K562 (cell line): ENCODE measurements around the gene VAC14. TPM values are rescaled to one million over a fixed set of nuclear protein-coding genes. Genes with fewer than 3 reads are reported as not detected.

Source experiments
- BCL6 ChIP-seq: fragments of 250-450 bp; sonication (Bioruptor Pico); IDR thresholded peaks from 2 replicates; pipeline ENCODE4 v1.4.0; 2020
- CBX8 ChIP-seq: fragments of 200-600 bp; sonication (generic); IDR thresholded peaks from 2 replicates; pipeline ENCODE4 v1.6.1; 2012; ENCODE audit warnings: borderline replicate concordance, mixed run types, low read depth, mild to moderate bottlenecking, moderate library complexity, mixed read lengths, low read length, control low read depth, inconsistent platforms; ENCODE audit not compliant: poor library complexity, severe bottlenecking; ENCODE audit errors: extremely low read depth
- CHD1 ChIP-seq: fragments of 200-600 bp; sonication (generic); IDR thresholded peaks from one replicate; pipeline ENCODE4 v1.6.1; 2012; ENCODE audit warnings: mild to moderate bottlenecking, moderate library complexity, low read length, inconsistent platforms
- DNMT1 ChIP-seq: fragments of 450-650 bp; IDR thresholded peaks from 2 replicates; pipeline ENCODE4 v1.6.1; 2016; ENCODE audit warnings: antibody characterized with exemption, mild to moderate bottlenecking
- E2F1 ChIP-seq: sonication (generic); formaldehyde crosslinking; IDR thresholded peaks from 2 replicates; pipeline ENCODE4 v1.8.1; 2023; ENCODE audit warnings: mild to moderate bottlenecking, missing genetic modification reagents, moderate library complexity
- ETV6 ChIP-seq, 3 experiments: fragments of 150-350 bp in 1 of 3; sonication (generic) in 1 of 3; formaldehyde crosslinking in 1 of 3; IDR thresholded peaks; 2 replicates each; pipeline versions ENCODE4 v1.6.1 to v1.8.0; 2014 to 2022; ENCODE audit warnings: borderline replicate concordance in 2 of 3, low read depth in 2 of 3, antibody characterized with exemption in 1 of 3, low read length in 1 of 3, mild to moderate bottlenecking in 1 of 3, missing genetic modification reagents in 1 of 3
- EWSR1 ChIP-seq: fragments of 450-650 bp; IDR thresholded peaks from 2 replicates; pipeline ENCODE4 v1.6.1; 2018; ENCODE audit warnings: borderline replicate concordance, mild to moderate bottlenecking, low read depth, moderate library complexity; ENCODE audit not compliant: partially characterized antibody
- HNRNPH1 ChIP-seq: fragments of 200-400 bp; formaldehyde crosslinking; optimal IDR thresholded peaks from 2 replicates; pipeline ENCODE3; 2017; ENCODE audit warnings: low read depth, mild to moderate bottlenecking, low read length, moderate library complexity
- HNRNPK ChIP-seq: fragments of 200-400 bp; formaldehyde crosslinking; IDR thresholded peaks from one replicate; pipeline ENCODE4 v1.6.1; 2018; ENCODE audit warnings: mild to moderate bottlenecking, low read depth, low read length; ENCODE audit not compliant: poor library complexity, severe bottlenecking
- KDM2B ChIP-seq: fragments of 250-450 bp; sonication (Bioruptor Pico); IDR thresholded peaks from 2 replicates; pipeline ENCODE4 v1.8.0; 2021; ENCODE audit warnings: mild to moderate bottlenecking, moderate library complexity
- NFYB ChIP-seq: IDR thresholded peaks from 2 replicates; pipeline ENCODE4 v1.6.1; 2011; ENCODE audit warnings: mild to moderate bottlenecking, moderate library complexity; ENCODE audit not compliant: insufficient read length; ENCODE audit errors: extremely low read depth
- NR2C1 ChIP-seq, 2 experiments: fragments of 450-650 bp; IDR thresholded peaks; 2 replicates each; pipeline ENCODE4 v1.6.1; 2017; ENCODE audit warnings: mild to moderate bottlenecking in 2 of 2, antibody characterized with exemption in 1 of 2, inconsistent platforms in 1 of 2, missing compliant biosample characterization in 1 of 2, missing genetic modification characterization in 1 of 2
- RB1 ChIP-seq: fragments of 450-650 bp; IDR thresholded peaks from 2 replicates; pipeline ENCODE4 v1.6.1; 2017; ENCODE audit warnings: low read depth, mild to moderate bottlenecking
- SETDB1 ChIP-seq: IDR thresholded peaks from one replicate; pipeline ENCODE4 v1.6.1; 2012; ENCODE audit warnings: low read length, control low read depth, inconsistent platforms
- TARDBP ChIP-seq: fragments of 450-650 bp; IDR thresholded peaks from 2 replicates; pipeline ENCODE4 v1.6.1; 2016
- ZNF263 ChIP-seq: sonication (generic); formaldehyde crosslinking; IDR thresholded peaks from 2 replicates; pipeline ENCODE4 v1.8.0; 2022; ENCODE audit warnings: mild to moderate bottlenecking, missing genetic modification reagents, borderline replicate concordance
- ZNF408 ChIP-seq: fragments of 250-450 bp; sonication (Bioruptor Pico); IDR thresholded peaks from 2 replicates; pipeline ENCODE4 v1.4.0; 2020; ENCODE audit warnings: low read depth, mild to moderate bottlenecking, moderate library complexity
- polyA plus RNA-seq, 8 experiments: library from polyadenylated mRNA; depleted of rRNA in 4 of 8; stranded (reverse) in 5 of 8; unstranded in 3 of 8; fragments of >200 nt; fragmentation: Nextera tagmentation in 2 of 8; fragmentation: Illumina TruSeq in 1 of 8; extraction: Ambion mirVana in 2 of 8; extraction: Trizol in 1 of 8; gene quantifications; 2 replicates each; pipeline versions ENCODE4 v1.2.1 to v1.2.3, GENCODE V29; 2011 to 2014; ENCODE audit warnings: inconsistent platforms in 1 of 8, missing spikeins in 1 of 8
- total RNA-seq, 7 experiments: library from RNA; depleted of rRNA in 6 of 7; stranded (reverse); fragments of >200 nt in 6 of 7; fragmentation: Illumina TruSeq in 2 of 7; extraction: Trizol in 2 of 7; gene quantifications; 2 replicates each; pipeline versions ENCODE4 v1.2.1 to v1.2.3, GENCODE V29; 2011 to 2021; ENCODE audit warnings: low replicate concordance in 1 of 7
- TF ChIP-seq, protein P1 (sequence below): sonication (generic); formaldehyde crosslinking; IDR thresholded peaks from 2 replicates; pipeline ENCODE4 v1.8.1; 2023; ENCODE audit warnings: mild to moderate bottlenecking, missing genetic modification reagents
- TF ChIP-seq, protein P2 (sequence below): sonication (generic); formaldehyde crosslinking; IDR thresholded peaks from 2 replicates; pipeline ENCODE4 v1.8.0; 2022; ENCODE audit warnings: missing genetic modification reagents, mild to moderate bottlenecking, borderline replicate concordance
- TF ChIP-seq, protein P3 (sequence below), 2 experiments: fragments of 250-450 bp in 1 of 2; fragments of 450-650 bp in 1 of 2; sonication (Bioruptor Pico) in 1 of 2; IDR thresholded peaks; 2 replicates each; pipeline versions ENCODE4 v1.6.1 to v1.8.0; 2016 to 2021; ENCODE audit warnings: mild to moderate bottlenecking in 2 of 2, moderate library complexity in 2 of 2, missing compliant biosample characterization in 1 of 2, missing genetic modification characterization in 1 of 2

Gene VAC14
- total and polyA plus RNA-seq, 9 of the 15 experiments (the other 6 are each of a cell fraction or from before 2014, with no cell fraction given) = 1.3 to 41.6 (median 26.6) TPM

- TF ChIP-seq CHD1 (no peak), ZNF408 (CRISPR knock-in tag) (no peak), KDM2B (CRISPR knock-in tag) (no peak), BCL6 (CRISPR knock-in tag) (no peak), RB1 (peak; percentile 71), SETDB1 (no peak), DNMT1 (no peak), TARDBP (0 out of 2 replicates have a peak, but pooled peaks have one; percentile 29), E2F1 (CRISPR knock-in tag) (no peak), HNRNPK (no peak), NR2C1 (IDR thresholded peaks at IDR 0.05) (no peak), NR2C1 (tag; IDR thresholded peaks at IDR 0.05) (no peak), NFYB (no peak), HNRNPH1 (no peak), ETV6 (IDR thresholded peaks at IDR 0.05; ENCODE audit: borderline replicate concordance in 1 of 2, low read depth in 2 of 2, low read length in 1 of 2) (no peak), ETV6 (CRISPR knock-in tag; IDR thresholded peaks at IDR 0.05; ENCODE audit: borderline replicate concordance) (no peak), CBX8 (no peak), EWSR1 (no peak), ZNF263 (CRISPR knock-in tag) (no peak)
- TF ChIP-seq, protein P1, sequence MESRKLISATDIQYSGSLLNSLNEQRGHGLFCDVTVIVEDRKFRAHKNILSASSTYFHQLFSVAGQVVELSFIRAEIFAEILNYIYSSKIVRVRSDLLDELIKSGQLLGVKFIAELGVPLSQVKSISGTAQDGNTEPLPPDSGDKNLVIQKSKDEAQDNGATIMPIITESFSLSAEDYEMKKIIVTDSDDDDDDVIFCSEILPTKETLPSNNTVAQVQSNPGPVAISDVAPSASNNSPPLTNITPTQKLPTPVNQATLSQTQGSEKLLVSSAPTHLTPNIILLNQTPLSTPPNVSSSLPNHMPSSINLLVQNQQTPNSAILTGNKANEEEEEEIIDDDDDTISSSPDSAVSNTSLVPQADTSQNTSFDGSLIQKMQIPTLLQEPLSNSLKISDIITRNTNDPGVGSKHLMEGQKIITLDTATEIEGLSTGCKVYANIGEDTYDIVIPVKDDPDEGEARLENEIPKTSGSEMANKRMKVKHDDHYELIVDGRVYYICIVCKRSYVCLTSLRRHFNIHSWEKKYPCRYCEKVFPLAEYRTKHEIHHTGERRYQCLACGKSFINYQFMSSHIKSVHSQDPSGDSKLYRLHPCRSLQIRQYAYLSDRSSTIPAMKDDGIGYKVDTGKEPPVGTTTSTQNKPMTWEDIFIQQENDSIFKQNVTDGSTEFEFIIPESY = 0 out of 2 replicates have a peak, but pooled peaks have one; percentile 25
- TF ChIP-seq, protein P2, sequence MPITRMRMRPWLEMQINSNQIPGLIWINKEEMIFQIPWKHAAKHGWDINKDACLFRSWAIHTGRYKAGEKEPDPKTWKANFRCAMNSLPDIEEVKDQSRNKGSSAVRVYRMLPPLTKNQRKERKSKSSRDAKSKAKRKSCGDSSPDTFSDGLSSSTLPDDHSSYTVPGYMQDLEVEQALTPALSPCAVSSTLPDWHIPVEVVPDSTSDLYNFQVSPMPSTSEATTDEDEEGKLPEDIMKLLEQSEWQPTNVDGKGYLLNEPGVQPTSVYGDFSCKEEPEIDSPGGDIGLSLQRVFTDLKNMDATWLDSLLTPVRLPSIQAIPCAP (CRISPR knock-in tag) = no peak
- TF ChIP-seq, protein P3, sequence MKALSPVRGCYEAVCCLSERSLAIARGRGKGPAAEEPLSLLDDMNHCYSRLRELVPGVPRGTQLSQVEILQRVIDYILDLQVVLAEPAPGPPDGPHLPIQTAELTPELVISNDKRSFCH (CRISPR knock-in tag; IDR thresholded peaks at IDR 0.05) = no peak
- TF ChIP-seq, protein P3 (tag; IDR thresholded peaks at IDR 0.05) = no peak
Observed at GRCh38 chr16:70770626-70771552, 30.1 kb downstream of the VAC14 start (continued).
